GM23338 (cell line): ENCODE measurements around the gene RHOB. TPM values are rescaled to one million over a fixed set of nuclear protein-coding genes. Genes with fewer than 3 reads are reported as not detected.
A peak's percentile ranks its signal among the peaks of the same experiment; 100 is the strongest.

ENCODE experiments used
- ATAC-seq: fragments of 200-7000 bp; cut with Tn5 transposase; 3 replicates; pipeline ENCODE4 v1.9.1; 2020
- DNase-seq: peaks from one replicate; pipeline ENCODE4 v3.0.0-alpha.2; 2015; ENCODE audit warnings: low spot score
- H2AFZ ChIP-seq: fragments of 200-600 bp; sonication (generic); 2 replicates; pipeline ENCODE4 v1.8.0; 2016; ENCODE audit warnings: antibody characterized with exemption, mild to moderate bottlenecking, moderate library complexity
- H3F3A ChIP-seq: fragments of 200-600 bp; sonication (generic); replicated peaks from 2 replicates; pipeline ENCODE4 v1.8.0; 2017; ENCODE audit warnings: antibody characterized with exemption, mixed run types, low read depth
- H3K27ac ChIP-seq: fragments of 200-600 bp; sonication (generic); 2 replicates; pipeline ENCODE4 v1.6.1; 2016; ENCODE audit warnings: low read depth
- H3K27me3 ChIP-seq: fragments of 200-600 bp; sonication (generic); 2 replicates; pipeline ENCODE4 v1.8.0; 2016; ENCODE audit warnings: mild to moderate bottlenecking, mixed run types, moderate library complexity; ENCODE audit not compliant: insufficient read depth
- H3K36me3 ChIP-seq: fragments of 200-600 bp; sonication (generic); 2 replicates; pipeline ENCODE4 v1.8.0; 2016; ENCODE audit warnings: mild to moderate bottlenecking; ENCODE audit not compliant: insufficient read depth
- H3K4me1 ChIP-seq: fragments of 200-600 bp; sonication (generic); 2 replicates; pipeline ENCODE4 v1.8.0; 2016; ENCODE audit warnings: mild to moderate bottlenecking, moderate library complexity; ENCODE audit not compliant: insufficient read depth
- H3K4me2 ChIP-seq: fragments of 200-600 bp; sonication (generic); 2 replicates; pipeline ENCODE4 v1.7.1; 2017; ENCODE audit warnings: mixed run types
- H3K4me3 ChIP-seq: fragments of 200-600 bp; sonication (generic); 2 replicates; pipeline ENCODE4 v1.6.1; 2016; ENCODE audit warnings: mixed run types
- H3K79me2 ChIP-seq: fragments of 200-600 bp; sonication (generic); replicated peaks from 2 replicates; pipeline ENCODE4 v1.8.0; 2017; ENCODE audit warnings: mild to moderate bottlenecking; ENCODE audit not compliant: insufficient read depth
- H3K9me2 ChIP-seq: fragments of 200-600 bp; sonication (generic); 2 replicates; pipeline ENCODE4 v1.8.0; 2017; ENCODE audit not compliant: insufficient read depth
- H4K20me1 ChIP-seq: fragments of 200-600 bp; sonication (generic); replicated peaks from 2 replicates; pipeline ENCODE4 v1.8.0; 2017; ENCODE audit warnings: mild to moderate bottlenecking; ENCODE audit not compliant: insufficient read depth
- H3K27ac Mint-ChIP-seq: 2 replicates; pipeline ENCODE4 v1.8.0; 2020; ENCODE audit warnings: inconsistent platforms, mild to moderate bottlenecking, moderate library complexity, mixed read lengths
- H3K27me3 Mint-ChIP-seq: 3 replicates; pipeline ENCODE4 v1.8.0; 2022; ENCODE audit warnings: low read depth, mild to moderate bottlenecking, moderate library complexity, mixed read lengths, inconsistent platforms; ENCODE audit not compliant: insufficient read depth, poor library complexity
- H3K36me3 Mint-ChIP-seq: 3 replicates; pipeline ENCODE4 v1.8.0; 2021; ENCODE audit warnings: low read depth, mild to moderate bottlenecking, inconsistent platforms, moderate library complexity, mixed read lengths
- H3K4me1 Mint-ChIP-seq: 3 replicates; pipeline ENCODE4 v1.8.0; 2020; ENCODE audit warnings: mild to moderate bottlenecking, inconsistent platforms, mixed read lengths
- H3K4me3 Mint-ChIP-seq: 3 replicates; pipeline ENCODE4 v1.8.0; 2021; ENCODE audit warnings: moderate library complexity, mild to moderate bottlenecking, inconsistent platforms, mixed read lengths
- H3K9me3 Mint-ChIP-seq: 3 replicates; pipeline ENCODE4 v1.8.0; 2020; ENCODE audit warnings: moderate library complexity, mild to moderate bottlenecking, inconsistent platforms, mixed read lengths
- CREB1 ChIP-seq: fragments of 250-450 bp; sonication (Bioruptor Pico); IDR thresholded peaks from 2 replicates; pipeline ENCODE4 v1.5.0; 2020; ENCODE audit warnings: low read depth, mild to moderate bottlenecking, moderate library complexity
- EZH2 ChIP-seq: fragments of 200-600 bp; sonication (generic); IDR thresholded peaks from one replicate; pipeline ENCODE4 v1.8.0; 2017; ENCODE audit warnings: antibody characterized with exemption, mild to moderate bottlenecking, low read depth; ENCODE audit not compliant: unreplicated experiment
- EZH2phosphoT487 ChIP-seq: fragments of 200-600 bp; sonication (generic); IDR thresholded peaks from one replicate; pipeline ENCODE4 v1.8.1; 2018; ENCODE audit warnings: antibody characterized with exemption; ENCODE audit not compliant: unreplicated experiment
- JUNB ChIP-seq: IDR thresholded peaks from one replicate; pipeline ENCODE4 v1.6.1; 2016; ENCODE audit warnings: antibody characterized with exemption; ENCODE audit not compliant: unreplicated experiment
- NANOG ChIP-seq: IDR thresholded peaks from 2 replicates; pipeline ENCODE4 v1.6.1; 2016; ENCODE audit warnings: antibody characterized with exemption, borderline replicate concordance
- POLR2AphosphoS5 ChIP-seq: IDR thresholded peaks from 2 replicates; pipeline ENCODE4 v1.6.1; 2016; ENCODE audit warnings: antibody characterized with exemption, low read depth
- STAT1 ChIP-seq: IDR thresholded peaks from one replicate; pipeline ENCODE4 v1.6.1; 2016; ENCODE audit warnings: antibody characterized with exemption; ENCODE audit not compliant: unreplicated experiment
- ZNF114 ChIP-seq: fragments of 250-450 bp; sonication (Bioruptor Pico); IDR thresholded peaks from 2 replicates; pipeline ENCODE4 v1.5.0; 2020; ENCODE audit warnings: mild to moderate bottlenecking, moderate library complexity
- ZNF331 ChIP-seq: fragments of 250-450 bp; sonication (Bioruptor Pico); IDR thresholded peaks from 2 replicates; pipeline ENCODE4 v1.5.0; 2020; ENCODE audit warnings: low read depth, mild to moderate bottlenecking, moderate library complexity
- polyA plus RNA-seq: library from polyadenylated mRNA; unstranded; fragments of >200 nt; fragmentation: Nextera tagmentation; extraction: Ambion mirVana; gene quantifications from 2 replicates; pipeline ENCODE4 v1.2.1, GENCODE V29; 2016
- total RNA-seq: library from RNA; depleted of rRNA; stranded (reverse); fragments of >200 nt; shearing (Covaris generic); gene quantifications from 2 replicates; pipeline ENCODE4 v1.2.3, GENCODE V29; 2014
- TF ChIP-seq, protein P1 (sequence below): IDR thresholded peaks from one replicate; pipeline ENCODE4 v1.6.1; 2018; ENCODE audit warnings: antibody characterized with exemption; ENCODE audit not compliant: unreplicated experiment
- TF ChIP-seq, protein P2 (sequence below), 2 experiments: fragments of 200-600 bp in 1 of 2; sonication (generic) in 1 of 2; conservative IDR thresholded peaks; 2 replicates each; pipeline versions ENCODE4 v1.5.1 to v1.6.1; 2016 to 2017; ENCODE audit warnings: antibody characterized with exemption in 2 of 2, low read depth in 2 of 2, mild to moderate bottlenecking in 2 of 2, moderate library complexity in 1 of 2
- TF ChIP-seq, protein P3 (sequence below): IDR thresholded peaks from 2 replicates; pipeline ENCODE4 v1.6.1; 2016; ENCODE audit warnings: antibody characterized with exemption

Gene RHOB
- total and polyA plus RNA-seq, 2 experiments from 2014 or later = 6.6 to 26.9 TPM

- Mint-ChIP-seq H3K9me3 (peaks cover 4% of the 10 kb centered on the region; the same call in 1 of the 3 replicates), H3K27me3 (peaks cover 9% of the 10 kb centered on the region), H3K4me1 (peaks cover 5% of the 10 kb centered on the region; the same call in 1 of the 3 replicates), H3K4me3 (no peak overlapping the region), H3K36me3 (peaks cover 3% of the 10 kb centered on the region; the same call in 2 of the 3 replicates), H3K27ac (no peak overlapping the region)
- Histone ChIP-seq H3K27ac (no peak overlapping the region), H2AFZ (no peak overlapping the region), H3K27me3 (no peaks in the 10 kb centered on the region), H3K9me2 (no peaks in the 10 kb centered on the region), H3K4me1 (no peaks in the 10 kb centered on the region), H3K4me2 (no peak overlapping the region), H3K79me2 (no peaks in the 10 kb centered on the region), H3K4me3 (no peak overlapping the region), H3F3A (no peaks in the 10 kb centered on the region), H3K36me3 (no peaks in the 10 kb centered on the region), H4K20me1 (no peaks in the 10 kb centered on the region)
- ATAC-seq (peak; percentile 21; the same call in 2 of the 3 replicates), DNase-seq (peak; percentile 25)
- TF ChIP-seq STAT1 (no peak), ZNF114 (CRISPR knock-in tag) (no peak), POLR2AphosphoS5 (no peak), ZNF331 (no peak), CREB1 (CRISPR knock-in tag) (0 out of 2 replicates have a peak, but pooled peaks have one; percentile 10), JUNB (no peak)
Measured at GRCh38 chr2:20414806-20415205, 32.1 kb upstream of the RHOB start.

DNA sequence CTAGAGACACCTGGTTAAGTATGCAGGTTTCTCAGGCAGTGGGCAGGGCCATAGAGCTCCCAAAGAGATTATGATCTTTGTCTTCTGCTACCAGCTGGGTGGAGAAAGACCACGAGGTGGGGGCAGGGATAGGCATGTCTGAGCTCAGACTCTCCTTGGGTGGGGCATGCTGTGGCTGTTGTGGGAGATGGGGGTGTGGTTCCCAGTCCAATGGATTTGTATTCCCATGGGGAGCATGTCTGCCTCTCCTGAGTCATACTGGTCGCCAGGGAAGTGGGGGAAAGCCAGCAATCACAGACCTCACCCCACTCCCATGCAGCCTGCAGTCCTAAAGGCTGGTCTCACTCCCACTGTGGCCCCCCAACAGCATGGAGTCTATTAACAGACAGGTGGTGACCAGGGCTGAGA lies 31.4 kb upstream of the RHOB start:
- H4K20me1 ChIP-seq = no peaks in the 10 kb centered on the region
- TF ChIP-seq NANOG (no peak), POLR2AphosphoS5 (no peak), STAT1 (no peak), EZH2phosphoT487 (no peak), ZNF331 (no peak), ZNF114 (CRISPR knock-in tag) (no peak), EZH2 (no peak)
- TF ChIP-seq, protein P1, sequence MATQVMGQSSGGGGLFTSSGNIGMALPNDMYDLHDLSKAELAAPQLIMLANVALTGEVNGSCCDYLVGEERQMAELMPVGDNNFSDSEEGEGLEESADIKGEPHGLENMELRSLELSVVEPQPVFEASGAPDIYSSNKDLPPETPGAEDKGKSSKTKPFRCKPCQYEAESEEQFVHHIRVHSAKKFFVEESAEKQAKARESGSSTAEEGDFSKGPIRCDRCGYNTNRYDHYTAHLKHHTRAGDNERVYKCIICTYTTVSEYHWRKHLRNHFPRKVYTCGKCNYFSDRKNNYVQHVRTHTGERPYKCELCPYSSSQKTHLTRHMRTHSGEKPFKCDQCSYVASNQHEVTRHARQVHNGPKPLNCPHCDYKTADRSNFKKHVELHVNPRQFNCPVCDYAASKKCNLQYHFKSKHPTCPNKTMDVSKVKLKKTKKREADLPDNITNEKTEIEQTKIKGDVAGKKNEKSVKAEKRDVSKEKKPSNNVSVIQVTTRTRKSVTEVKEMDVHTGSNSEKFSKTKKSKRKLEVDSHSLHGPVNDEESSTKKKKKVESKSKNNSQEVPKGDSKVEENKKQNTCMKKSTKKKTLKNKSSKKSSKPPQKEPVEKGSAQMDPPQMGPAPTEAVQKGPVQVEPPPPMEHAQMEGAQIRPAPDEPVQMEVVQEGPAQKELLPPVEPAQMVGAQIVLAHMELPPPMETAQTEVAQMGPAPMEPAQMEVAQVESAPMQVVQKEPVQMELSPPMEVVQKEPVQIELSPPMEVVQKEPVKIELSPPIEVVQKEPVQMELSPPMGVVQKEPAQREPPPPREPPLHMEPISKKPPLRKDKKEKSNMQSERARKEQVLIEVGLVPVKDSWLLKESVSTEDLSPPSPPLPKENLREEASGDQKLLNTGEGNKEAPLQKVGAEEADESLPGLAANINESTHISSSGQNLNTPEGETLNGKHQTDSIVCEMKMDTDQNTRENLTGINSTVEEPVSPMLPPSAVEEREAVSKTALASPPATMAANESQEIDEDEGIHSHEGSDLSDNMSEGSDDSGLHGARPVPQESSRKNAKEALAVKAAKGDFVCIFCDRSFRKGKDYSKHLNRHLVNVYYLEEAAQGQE = no peak
- TF ChIP-seq, protein P2, sequence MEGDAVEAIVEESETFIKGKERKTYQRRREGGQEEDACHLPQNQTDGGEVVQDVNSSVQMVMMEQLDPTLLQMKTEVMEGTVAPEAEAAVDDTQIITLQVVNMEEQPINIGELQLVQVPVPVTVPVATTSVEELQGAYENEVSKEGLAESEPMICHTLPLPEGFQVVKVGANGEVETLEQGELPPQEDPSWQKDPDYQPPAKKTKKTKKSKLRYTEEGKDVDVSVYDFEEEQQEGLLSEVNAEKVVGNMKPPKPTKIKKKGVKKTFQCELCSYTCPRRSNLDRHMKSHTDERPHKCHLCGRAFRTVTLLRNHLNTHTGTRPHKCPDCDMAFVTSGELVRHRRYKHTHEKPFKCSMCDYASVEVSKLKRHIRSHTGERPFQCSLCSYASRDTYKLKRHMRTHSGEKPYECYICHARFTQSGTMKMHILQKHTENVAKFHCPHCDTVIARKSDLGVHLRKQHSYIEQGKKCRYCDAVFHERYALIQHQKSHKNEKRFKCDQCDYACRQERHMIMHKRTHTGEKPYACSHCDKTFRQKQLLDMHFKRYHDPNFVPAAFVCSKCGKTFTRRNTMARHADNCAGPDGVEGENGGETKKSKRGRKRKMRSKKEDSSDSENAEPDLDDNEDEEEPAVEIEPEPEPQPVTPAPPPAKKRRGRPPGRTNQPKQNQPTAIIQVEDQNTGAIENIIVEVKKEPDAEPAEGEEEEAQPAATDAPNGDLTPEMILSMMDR (conservative IDR thresholded peaks at IDR 0.05; ENCODE audit: low read depth in 2 of 2) = no peak
- TF ChIP-seq, protein P3, sequence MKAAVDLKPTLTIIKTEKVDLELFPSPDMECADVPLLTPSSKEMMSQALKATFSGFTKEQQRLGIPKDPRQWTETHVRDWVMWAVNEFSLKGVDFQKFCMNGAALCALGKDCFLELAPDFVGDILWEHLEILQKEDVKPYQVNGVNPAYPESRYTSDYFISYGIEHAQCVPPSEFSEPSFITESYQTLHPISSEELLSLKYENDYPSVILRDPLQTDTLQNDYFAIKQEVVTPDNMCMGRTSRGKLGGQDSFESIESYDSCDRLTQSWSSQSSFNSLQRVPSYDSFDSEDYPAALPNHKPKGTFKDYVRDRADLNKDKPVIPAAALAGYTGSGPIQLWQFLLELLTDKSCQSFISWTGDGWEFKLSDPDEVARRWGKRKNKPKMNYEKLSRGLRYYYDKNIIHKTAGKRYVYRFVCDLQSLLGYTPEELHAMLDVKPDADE = no peak
- Mint-ChIP-seq H3K36me3 (no peaks in the 10 kb centered on the region), H3K4me1 (peaks cover 5% of the 10 kb centered on the region; the same call in 1 of the 3 replicates), H3K27ac (no peak overlapping the region), H3K4me3 (no peak overlapping the region), H3K9me3 (no peaks in the 10 kb centered on the region), H3K27me3 (peaks cover 6% of the 10 kb centered on the region)
- H3K4me2 ChIP-seq = no peak overlapping the region
- DNase-seq (no peak), ATAC-seq (no peak)
- no peaks in the 10 kb centered on the region for H3K9me2 ChIP-seq
- H3K27ac ChIP-seq = no peak overlapping the region
- H3K27me3 ChIP-seq = no peaks in the 10 kb centered on the region
- no peaks in the 10 kb centered on the region for H3F3A ChIP-seq
- H3K4me3 ChIP-seq = no peak overlapping the region
- H3K4me1 ChIP-seq = no peaks in the 10 kb centered on the region
- no peak overlapping the region for H2AFZ ChIP-seq
- H3K79me2 ChIP-seq = no peaks in the 10 kb centered on the region
- no peaks in the 10 kb centered on the region for H3K36me3 ChIP-seq
